Fibroblast of the aortic adventitia (primary cell): Measurements from ENCODE around the gene RTF2. TPM values are rescaled to one million over a fixed set of nuclear protein-coding genes. Genes with fewer than 3 reads are reported as not detected.

ENCODE experiments used
- DNase-seq: peaks from one replicate; pipeline ENCODE4 v3.0.0-alpha.2; 2010; ENCODE audit warnings: low read depth
- H3K4me3 ChIP-seq: 2 replicates; pipeline ENCODE4 v1.5.1; 2011; ENCODE audit warnings: low read depth, mild to moderate bottlenecking, control low read depth, low read length, moderate library complexity
- CTCF ChIP-seq: IDR thresholded peaks from 2 replicates; pipeline ENCODE4 v1.5.1; 2011; ENCODE audit warnings: mild to moderate bottlenecking, low read length, control low read depth, inconsistent platforms; ENCODE audit not compliant: insufficient read depth
- total RNA-seq: library from RNA; depleted of rRNA; stranded (reverse); fragments of >200 nt; gene quantifications from 2 replicates; pipeline ENCODE4 v1.2.3, GENCODE V29; 2012; ENCODE audit warnings: low replicate concordance

The RTF2 gene
- total RNA-seq, 1 donor = 61.5 TPM

GRCh38 chr20:56443654-56444540, 24.5 kb upstream of the RTF2 start:
- H3K4me3 ChIP-seq = no peak overlapping the region
- no peak for DNase-seq
- TF ChIP-seq CTCF = no peak

GRCh38 chr20:56445130-56445529, 23.3 kb upstream of the RTF2 start:
- DNase-seq = no peak
- no peak overlapping the region for H3K4me3 ChIP-seq
- TF ChIP-seq CTCF = no peak

DNA sequence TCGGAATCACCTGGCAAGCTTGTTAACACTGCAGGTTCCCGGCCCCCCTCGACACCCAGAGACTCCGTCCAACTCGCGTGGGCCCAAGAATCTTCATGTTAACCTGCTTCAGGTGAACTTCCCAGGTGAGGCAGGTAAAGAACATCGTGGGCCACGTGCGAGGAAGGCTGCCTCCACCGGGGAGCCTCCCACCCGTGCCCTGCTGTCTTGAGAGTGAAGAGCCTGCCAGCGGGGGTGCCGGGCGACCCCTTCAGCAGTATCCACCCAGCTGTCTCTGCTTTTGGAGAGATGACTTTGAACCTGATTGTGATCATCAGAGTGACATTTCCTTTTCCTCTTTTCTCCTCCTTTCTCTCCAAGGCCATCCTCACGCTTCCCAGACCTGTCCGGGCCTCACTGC, 22.9 kb upstream of the RTF2 start:
- DNase-seq = no peak
- H3K4me3 ChIP-seq = no peak overlapping the region
- TF ChIP-seq CTCF = no peak

DNA sequence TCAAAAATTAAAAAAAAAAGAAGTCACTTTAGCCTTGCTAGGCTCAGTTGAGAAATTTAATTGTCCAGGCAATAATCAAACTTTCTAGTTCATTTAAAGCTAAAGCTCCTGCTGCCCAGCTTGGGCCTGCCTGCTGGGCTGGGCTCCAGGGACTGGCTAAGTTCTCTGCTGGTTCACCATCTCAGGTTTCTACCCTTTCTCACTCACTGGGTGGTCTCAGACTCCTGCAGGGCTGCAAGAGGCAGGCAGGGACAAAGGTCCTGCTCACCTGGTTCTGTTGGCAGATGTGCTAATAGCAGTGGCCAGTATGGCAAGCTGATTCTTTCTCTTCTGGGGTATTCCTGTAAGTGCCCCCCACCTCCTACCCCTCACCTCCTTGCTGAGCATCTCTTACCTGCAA, 21.2 kb upstream of the RTF2 start:
- no peak for DNase-seq
- H3K4me3 ChIP-seq = no peak overlapping the region
- no peak for TF ChIP-seq CTCF

DNA sequence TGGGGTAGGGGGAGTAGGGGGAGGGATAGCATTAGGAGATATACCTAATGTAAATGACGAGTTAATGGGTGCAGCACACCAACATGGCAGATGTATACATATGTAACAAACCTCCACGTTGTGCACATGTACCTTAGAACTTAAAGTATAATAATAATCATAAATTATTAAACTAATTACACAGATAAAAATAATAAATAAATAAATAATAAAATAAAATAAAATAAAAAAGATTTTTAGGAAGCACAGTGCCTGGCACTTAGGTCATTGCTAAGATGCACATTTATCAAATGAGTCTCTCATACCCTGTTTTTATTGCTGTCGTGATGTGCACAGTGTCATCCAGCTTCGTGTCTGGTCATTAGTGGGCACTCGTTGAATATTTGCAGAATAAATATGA, 19.0 kb upstream of the RTF2 start:
- no peak for TF ChIP-seq CTCF
- DNase-seq = no peak

DNA sequence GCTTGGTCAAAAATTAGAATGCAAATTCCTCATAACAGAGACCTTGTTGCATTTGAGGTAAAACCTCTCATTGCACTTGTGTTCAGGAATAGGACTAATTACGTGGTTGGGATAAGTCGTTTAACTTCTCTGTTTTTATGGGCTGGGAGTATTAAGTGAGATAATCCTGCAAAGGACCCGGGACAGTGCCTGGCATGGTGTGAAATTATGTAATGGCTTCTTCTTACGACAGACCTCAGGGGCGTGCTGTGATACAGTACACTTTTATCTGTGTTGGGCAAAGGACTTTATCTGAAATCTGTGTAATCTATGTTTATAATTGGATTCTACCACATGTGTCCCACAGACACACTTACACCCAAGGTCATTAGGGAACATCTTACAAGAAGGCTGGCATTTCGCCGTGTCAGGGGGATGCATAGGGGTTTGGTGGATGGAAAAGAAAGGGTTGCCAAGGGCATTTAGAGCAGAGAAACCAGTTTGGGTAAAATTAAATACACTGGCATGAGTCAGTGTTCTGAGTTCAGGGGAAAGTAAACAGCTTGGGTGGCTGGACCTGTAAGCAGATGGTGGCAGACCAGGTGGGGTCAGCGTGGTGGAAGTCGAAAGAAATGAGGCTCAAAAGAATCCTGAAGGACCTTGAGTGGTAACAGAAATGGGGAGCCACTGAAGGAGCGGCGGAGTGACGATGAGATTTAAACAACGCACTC, 17.2 kb upstream of the RTF2 start:
- TF ChIP-seq CTCF = no peak
- no peak for DNase-seq
- no peak overlapping the region for H3K4me3 ChIP-seq

More for the DNA sequence above, 19.0 kb upstream of the RTF2 start:
- no peak overlapping the region for H3K4me3 ChIP-seq
